ENCODE data around the gene ST8SIA4. TPM values are rescaled to one million over a fixed set of nuclear protein-coding genes. Genes with fewer than 3 reads are reported as not detected.
"Not testable (repeated sequence)": the region's sequence is repeated elsewhere in the genome, so short reads cannot be mapped to it uniquely, and the experiment has no call there.

ST8SIA4 gene
- total RNA-seq, 1 experiment from 2014 or later, result 20.4 TPM

DNA sequence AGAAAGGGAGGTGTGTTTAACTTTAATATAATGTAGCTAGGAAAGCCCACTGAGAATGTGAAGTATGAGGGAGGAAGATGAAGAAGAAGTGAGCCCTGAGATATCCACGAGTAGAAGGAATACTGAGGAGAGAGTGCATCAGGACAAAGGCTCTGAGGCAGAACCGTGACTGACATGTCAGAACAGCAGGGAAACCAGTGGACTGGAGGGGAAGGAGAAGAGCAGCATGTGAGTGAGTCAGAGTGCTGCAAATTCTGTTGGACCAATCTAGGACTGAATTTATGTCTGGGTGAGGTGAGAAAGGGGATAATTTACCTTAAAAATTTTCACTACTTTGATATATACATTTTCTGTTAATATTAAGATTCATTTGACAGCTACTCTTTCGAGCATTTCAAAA, 110.3 kb downstream of the ST8SIA4 start:
- Histone ChIP-seq H4K20me1 (ENCODE audit: insufficient read depth, low read depth, low read length) (no peaks in the 10 kb centered on the region), H3K4me3 (ENCODE audit: low read length) (no peak overlapping the region), H3K9me3 (ENCODE audit: low read length) (no peaks in the 10 kb centered on the region), H3K4me2 (ENCODE audit: low read depth, low read length, poor library complexity, severe bottlenecking) (no peak overlapping the region), H3K9ac (ENCODE audit: low read length) (no peak overlapping the region), H3K4me1 (ENCODE audit: low read length) (peaks cover 20% of the 10 kb centered on the region), H3K36me3 (ENCODE audit: insufficient read depth, low read length) (no peaks in the 10 kb centered on the region), H3K27ac (ENCODE audit: low read length) (no peak overlapping the region), H3K79me2 (ENCODE audit: low read length) (no peaks in the 10 kb centered on the region), H2AFZ (ENCODE audit: low read length) (no peak overlapping the region), H3K27me3 (ENCODE audit: low read length) (no peaks in the 10 kb centered on the region), H3K9me2 (replicated peaks; ENCODE audit: insufficient read depth, low read length) (no peaks in the 10 kb centered on the region)
- no peak for DNase-seq

- H3K27ac ChIP-seq (ENCODE audit: low read length), result no peak overlapping the region
These were observed 111.7 kb downstream of the ST8SIA4 start for GRCh38 chr5:100791391-100791790.

GRCh38 chr5:100790951-100791350, 112.1 kb downstream of the ST8SIA4 start:
- peaks cover 24% of the 10 kb centered on the region for H3K4me1 ChIP-seq (ENCODE audit: low read length)
- no peaks in the 10 kb centered on the region for H3K79me2 ChIP-seq (ENCODE audit: low read length)
- DNase-seq, result no peak
- no peak overlapping the region for H3K4me2 ChIP-seq (ENCODE audit: low read depth, low read length, poor library complexity, severe bottlenecking)
- no peak overlapping the region for H3K4me3 ChIP-seq (ENCODE audit: low read length)
- H3K36me3 ChIP-seq (ENCODE audit: insufficient read depth, low read length), result no peaks in the 10 kb centered on the region
- no peak overlapping the region for H3K9ac ChIP-seq (ENCODE audit: low read length)
- H3K9me3 ChIP-seq (ENCODE audit: low read length), result no peaks in the 10 kb centered on the region
- H2AFZ ChIP-seq (ENCODE audit: low read length), result no peak overlapping the region
- H3K27ac ChIP-seq (ENCODE audit: low read length), result no peak overlapping the region
- no peaks in the 10 kb centered on the region for H3K27me3 ChIP-seq (ENCODE audit: low read length)
- H3K9me2 ChIP-seq (replicated peaks; ENCODE audit: insufficient read depth, low read length), result no peaks in the 10 kb centered on the region
- H4K20me1 ChIP-seq (ENCODE audit: insufficient read depth, low read depth, low read length), result no peaks in the 10 kb centered on the region

More at GRCh38 chr5:100791391-100791790, 111.7 kb downstream of the ST8SIA4 start:
- Histone ChIP-seq H3K27me3 (ENCODE audit: low read length) (no peaks in the 10 kb centered on the region), H3K4me3 (ENCODE audit: low read length) (no peak overlapping the region), H3K4me2 (ENCODE audit: low read depth, low read length, poor library complexity, severe bottlenecking) (no peak overlapping the region), H2AFZ (ENCODE audit: low read length) (no peak overlapping the region), H3K79me2 (ENCODE audit: low read length) (no peaks in the 10 kb centered on the region), H3K9ac (ENCODE audit: low read length) (no peak overlapping the region), H3K36me3 (ENCODE audit: insufficient read depth, low read length) (no peaks in the 10 kb centered on the region), H3K4me1 (ENCODE audit: low read length) (peaks cover 24% of the 10 kb centered on the region), H4K20me1 (ENCODE audit: insufficient read depth, low read depth, low read length) (no peaks in the 10 kb centered on the region), H3K9me3 (ENCODE audit: low read length) (no peaks in the 10 kb centered on the region), H3K9me2 (replicated peaks; ENCODE audit: insufficient read depth, low read length) (no peaks in the 10 kb centered on the region)
- DNase-seq, result no peak

GRCh38 chr5:100790170-100790665, 112.9 kb downstream of the ST8SIA4 start:
- Histone ChIP-seq H3K4me1 (ENCODE audit: low read length) (peaks cover 24% of the 10 kb centered on the region), H3K27me3 (ENCODE audit: low read length) (no peaks in the 10 kb centered on the region), H3K9me3 (ENCODE audit: low read length) (no peaks in the 10 kb centered on the region), H3K4me3 (ENCODE audit: low read length) (no peak overlapping the region; the same call in 1 of the 2 replicates), H4K20me1 (ENCODE audit: insufficient read depth, low read depth, low read length) (no peaks in the 10 kb centered on the region), H2AFZ (ENCODE audit: low read length) (peak overlapping the region; percentile 85), H3K9ac (ENCODE audit: low read length) (no peak overlapping the region), H3K36me3 (ENCODE audit: insufficient read depth, low read length) (no peaks in the 10 kb centered on the region), H3K9me2 (replicated peaks; ENCODE audit: insufficient read depth, low read length) (no peaks in the 10 kb centered on the region), H3K79me2 (ENCODE audit: low read length) (no peaks in the 10 kb centered on the region), H3K27ac (ENCODE audit: low read length) (no peak overlapping the region), H3K4me2 (ENCODE audit: low read depth, low read length, poor library complexity, severe bottlenecking) (peak overlapping the region; percentile 50)
- no peak for DNase-seq

DNA sequence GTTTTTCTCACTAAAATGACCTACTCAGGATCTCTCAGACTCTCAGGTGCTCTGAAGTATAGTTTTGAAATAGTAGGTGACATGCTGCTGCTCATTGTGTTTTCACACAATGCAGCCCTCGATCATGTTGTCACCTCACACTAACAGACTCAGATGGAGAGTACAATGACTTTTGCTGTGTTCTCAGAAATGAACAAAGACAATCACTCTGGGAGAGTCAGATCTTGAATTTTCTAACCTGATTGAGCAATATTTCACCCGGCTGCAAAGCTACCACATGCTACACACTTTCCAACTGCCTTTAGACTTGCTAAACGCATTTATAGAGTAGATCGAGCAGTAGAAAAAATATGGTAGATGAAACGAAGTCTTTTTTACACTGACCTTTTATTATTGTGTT, 113.4 kb downstream of the ST8SIA4 start:
- no peaks in the 10 kb centered on the region for H3K9me2 ChIP-seq (replicated peaks; ENCODE audit: insufficient read depth, low read length)
- 0 out of 2 replicates have a peak overlapping the region, but pooled peaks have one; percentile 3 for H3K27ac ChIP-seq (ENCODE audit: low read length)
- H2AFZ ChIP-seq (ENCODE audit: low read length), result peak overlapping the region; percentile 85
- peak overlapping the region; percentile 50 for H3K4me2 ChIP-seq (ENCODE audit: low read depth, low read length, poor library complexity, severe bottlenecking)
- peaks cover 24% of the 10 kb centered on the region for H3K4me1 ChIP-seq (ENCODE audit: low read length)
- no peaks in the 10 kb centered on the region for H3K27me3 ChIP-seq (ENCODE audit: low read length)
- H3K36me3 ChIP-seq (ENCODE audit: insufficient read depth, low read length), result no peaks in the 10 kb centered on the region
- H3K9me3 ChIP-seq (ENCODE audit: low read length), result no peaks in the 10 kb centered on the region
- no peaks in the 10 kb centered on the region for H3K79me2 ChIP-seq (ENCODE audit: low read length)
- DNase-seq, result no peak
- peak overlapping the region; percentile 34; the same call in 1 of the 2 replicates for H3K9ac ChIP-seq (ENCODE audit: low read length)
- no peak overlapping the region; the same call in 1 of the 2 replicates for H3K4me3 ChIP-seq (ENCODE audit: low read length)
- no peaks in the 10 kb centered on the region for H4K20me1 ChIP-seq (ENCODE audit: insufficient read depth, low read depth, low read length)

GRCh38 chr5:100788417-100788816, 114.7 kb downstream of the ST8SIA4 start:
- H3K27ac ChIP-seq (ENCODE audit: low read length), result no peak overlapping the region
- no peaks in the 10 kb centered on the region for H3K79me2 ChIP-seq (ENCODE audit: low read length)
- DNase-seq, result no peak
- H4K20me1 ChIP-seq (ENCODE audit: insufficient read depth, low read depth, low read length), result no peaks in the 10 kb centered on the region
- H3K4me3 ChIP-seq (ENCODE audit: low read length), result no peak overlapping the region
- H3K9ac ChIP-seq (ENCODE audit: low read length), result no peak overlapping the region
- no peaks in the 10 kb centered on the region for H3K27me3 ChIP-seq (ENCODE audit: low read length)
- H3K9me2 ChIP-seq (replicated peaks; ENCODE audit: insufficient read depth, low read length), result no peaks in the 10 kb centered on the region
- H3K9me3 ChIP-seq (ENCODE audit: low read length), result no peaks in the 10 kb centered on the region
- H2AFZ ChIP-seq (ENCODE audit: low read length), result peak overlapping the region; percentile 31; the same call in 1 of the 2 replicates
- H3K4me2 ChIP-seq (ENCODE audit: low read depth, low read length, poor library complexity, severe bottlenecking), result no peak overlapping the region
- peaks cover 29% of the 10 kb centered on the region for H3K4me1 ChIP-seq (ENCODE audit: low read length)
- H3K36me3 ChIP-seq (ENCODE audit: insufficient read depth, low read length), result no peaks in the 10 kb centered on the region

DNA sequence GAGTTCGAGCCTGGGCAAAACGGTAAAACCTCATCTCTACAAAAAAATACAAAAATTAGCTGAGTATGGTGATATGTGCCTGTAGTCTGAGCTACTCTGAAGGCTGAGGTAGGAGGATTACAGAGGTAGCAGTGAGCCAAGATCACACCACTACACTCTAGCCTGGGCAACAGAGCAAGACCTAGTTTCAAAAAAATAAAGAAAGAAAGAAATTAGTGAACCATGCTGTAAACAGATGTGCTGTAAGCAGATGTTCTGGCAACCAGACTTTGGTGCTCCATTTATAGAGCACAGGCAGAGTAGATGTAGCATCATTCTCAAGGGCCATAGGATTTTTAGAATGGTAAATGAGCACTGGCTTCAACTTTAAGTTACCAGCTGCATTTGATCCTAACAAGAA, 115.4 kb downstream of the ST8SIA4 start:
- H3K9ac ChIP-seq (ENCODE audit: low read length), result no peak overlapping the region
- peaks cover 35% of the 10 kb centered on the region for H3K4me1 ChIP-seq (ENCODE audit: low read length)
- H2AFZ ChIP-seq (ENCODE audit: low read length), result peak overlapping the region; percentile 31; the same call in 1 of the 2 replicates

DNA sequence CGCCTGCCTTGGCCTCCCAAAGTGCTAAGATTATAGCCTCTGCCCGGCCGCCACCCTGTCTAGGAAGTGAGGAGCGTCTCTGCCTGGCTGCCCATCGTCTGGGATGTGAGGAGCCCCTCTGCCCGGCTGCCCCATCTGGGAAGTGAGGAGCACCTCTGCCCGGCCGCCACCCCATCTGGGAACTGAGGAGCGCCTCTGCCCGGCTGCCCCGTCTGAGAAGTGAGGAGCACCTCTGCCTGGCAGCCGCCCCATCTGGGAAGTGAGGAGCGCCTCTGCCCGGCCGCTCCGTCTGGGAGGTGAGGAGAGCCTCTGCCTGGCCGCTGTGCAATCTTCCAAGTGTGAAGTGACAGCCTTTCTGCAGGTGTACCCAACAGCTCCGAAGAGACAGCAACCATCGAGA, 117.5 kb downstream of the ST8SIA4 start:
- H3K36me3 ChIP-seq (ENCODE audit: insufficient read depth, low read length); H2AFZ ChIP-seq (ENCODE audit: low read length); H3K79me2 ChIP-seq (ENCODE audit: low read length); H4K20me1 ChIP-seq (ENCODE audit: insufficient read depth, low read depth, low read length); H3K9me2 ChIP-seq (replicated peaks; ENCODE audit: insufficient read depth, low read length); H3K27me3 ChIP-seq (ENCODE audit: low read length); DNase-seq; H3K27ac ChIP-seq (ENCODE audit: low read length); H3K4me2 ChIP-seq (ENCODE audit: low read depth, low read length, poor library complexity, severe bottlenecking); H3K9me3 ChIP-seq (ENCODE audit: low read length); H3K4me3 ChIP-seq (ENCODE audit: low read length); H3K9ac ChIP-seq (ENCODE audit: low read length): not testable (repeated sequence)
- H3K4me1 ChIP-seq (ENCODE audit: low read length), result peaks cover 54% of the 10 kb centered on the region

More for the DNA sequence above, 115.4 kb downstream of the ST8SIA4 start:
- Histone ChIP-seq H3K27ac (ENCODE audit: low read length) (no peak overlapping the region), H3K9me3 (ENCODE audit: low read length) (no peaks in the 10 kb centered on the region), H3K36me3 (ENCODE audit: insufficient read depth, low read length) (no peaks in the 10 kb centered on the region), H3K4me2 (ENCODE audit: low read depth, low read length, poor library complexity, severe bottlenecking) (peak overlapping the region; percentile 17), H3K4me3 (ENCODE audit: low read length) (no peak overlapping the region), H3K9me2 (replicated peaks; ENCODE audit: insufficient read depth, low read length) (no peaks in the 10 kb centered on the region), H4K20me1 (ENCODE audit: insufficient read depth, low read depth, low read length) (no peaks in the 10 kb centered on the region), H3K79me2 (ENCODE audit: low read length) (no peaks in the 10 kb centered on the region), H3K27me3 (ENCODE audit: low read length) (no peaks in the 10 kb centered on the region)
- DNase-seq, result no peak

Data from Karpas-422 (cell line).